ENCODE measurements around the gene UBAC2. TPM values are rescaled to one million over a fixed set of nuclear protein-coding genes. Genes with fewer than 3 reads are reported as not detected.

UBAC2 gene, protein sequence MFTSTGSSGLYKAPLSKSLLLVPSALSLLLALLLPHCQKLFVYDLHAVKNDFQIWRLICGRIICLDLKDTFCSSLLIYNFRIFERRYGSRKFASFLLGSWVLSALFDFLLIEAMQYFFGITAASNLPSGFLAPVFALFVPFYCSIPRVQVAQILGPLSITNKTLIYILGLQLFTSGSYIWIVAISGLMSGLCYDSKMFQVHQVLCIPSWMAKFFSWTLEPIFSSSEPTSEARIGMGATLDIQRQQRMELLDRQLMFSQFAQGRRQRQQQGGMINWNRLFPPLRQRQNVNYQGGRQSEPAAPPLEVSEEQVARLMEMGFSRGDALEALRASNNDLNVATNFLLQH
- total RNA-seq (29.5 and 32.4 TPM in 2 replicates), polyA plus RNA-seq (58.3 and 87.4 TPM in 2 replicates), polyA minus RNA-seq (ENCODE audit: low replicate concordance) (21.9 and 23.2 TPM in 2 replicates)
- 39.5 and 49.3 TPM in 2 replicates for polyA plus RNA-seq (2012)

GRCh38 chr13:99200432-99201167, at the start of gene UBAC2:
UBAC2 (plus strand) TSS chr13:99200854; CDS start chr13:99200909, 55 bp downstream.
- peak; percentile 86 to 93 for DNase-seq (ENCODE audit: low read depth in 2 of 2)
- Histone ChIP-seq H3K4me1 (ENCODE audit: control insufficient read depth, extremely low read depth, insufficient read depth, low read length) (no peaks in the 10 kb centered on the region), H2AFZ (ENCODE audit: low read length) (peak within 1 kb of the TSS; percentile 95), H4K20me1 (ENCODE audit: control insufficient read depth, extremely low read depth, insufficient read depth, low read length) (no peaks in the 10 kb centered on the region), H3K4me2 (ENCODE audit: extremely low read depth, insufficient read depth, low read length) (peak within 1 kb of the TSS; percentile 95), H3K36me3 (ENCODE audit: control insufficient read depth, insufficient read depth, low read length) (no peaks in the 10 kb centered on the region), H3K9ac (ENCODE audit: insufficient read depth, low read length) (peak within 1 kb of the TSS; percentile 87), H3K79me2 (ENCODE audit: control insufficient read depth, insufficient read depth, low read length) (peaks cover 28% of the 10 kb centered on the region), H3K4me3 (replicated peaks in 1 of 4; ENCODE audit: control extremely low read depth in 1 of 4, insufficient read depth in 1 of 4, low read depth in 3 of 4, low read length in 4 of 4) (peak within 1 kb of the TSS; percentile 89 to 97 (median 94)), H3K9me3 (ENCODE audit: control insufficient read depth, insufficient read depth, low read depth, low read length) (no peaks in the 10 kb centered on the region), H3K27me3 (ENCODE audit: control insufficient read depth, insufficient read depth, low read length) (no peaks in the 10 kb centered on the region), H3K27ac (ENCODE audit: insufficient read depth, low read length) (peak within 1 kb of the TSS; percentile 84)
- TF ChIP-seq, protein P1, sequence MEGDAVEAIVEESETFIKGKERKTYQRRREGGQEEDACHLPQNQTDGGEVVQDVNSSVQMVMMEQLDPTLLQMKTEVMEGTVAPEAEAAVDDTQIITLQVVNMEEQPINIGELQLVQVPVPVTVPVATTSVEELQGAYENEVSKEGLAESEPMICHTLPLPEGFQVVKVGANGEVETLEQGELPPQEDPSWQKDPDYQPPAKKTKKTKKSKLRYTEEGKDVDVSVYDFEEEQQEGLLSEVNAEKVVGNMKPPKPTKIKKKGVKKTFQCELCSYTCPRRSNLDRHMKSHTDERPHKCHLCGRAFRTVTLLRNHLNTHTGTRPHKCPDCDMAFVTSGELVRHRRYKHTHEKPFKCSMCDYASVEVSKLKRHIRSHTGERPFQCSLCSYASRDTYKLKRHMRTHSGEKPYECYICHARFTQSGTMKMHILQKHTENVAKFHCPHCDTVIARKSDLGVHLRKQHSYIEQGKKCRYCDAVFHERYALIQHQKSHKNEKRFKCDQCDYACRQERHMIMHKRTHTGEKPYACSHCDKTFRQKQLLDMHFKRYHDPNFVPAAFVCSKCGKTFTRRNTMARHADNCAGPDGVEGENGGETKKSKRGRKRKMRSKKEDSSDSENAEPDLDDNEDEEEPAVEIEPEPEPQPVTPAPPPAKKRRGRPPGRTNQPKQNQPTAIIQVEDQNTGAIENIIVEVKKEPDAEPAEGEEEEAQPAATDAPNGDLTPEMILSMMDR (conservative IDR thresholded peaks at IDR 0.05 in 1 of 2, IDR thresholded peaks at IDR 0.05 in 1 of 2; ENCODE audit: low read depth in 1 of 2, low read length in 2 of 2), result no peak
- TF ChIP-seq EZH2 (IDR thresholded peaks at IDR 0.05; ENCODE audit: low read length, missing control alignments), result no peak

DNA sequence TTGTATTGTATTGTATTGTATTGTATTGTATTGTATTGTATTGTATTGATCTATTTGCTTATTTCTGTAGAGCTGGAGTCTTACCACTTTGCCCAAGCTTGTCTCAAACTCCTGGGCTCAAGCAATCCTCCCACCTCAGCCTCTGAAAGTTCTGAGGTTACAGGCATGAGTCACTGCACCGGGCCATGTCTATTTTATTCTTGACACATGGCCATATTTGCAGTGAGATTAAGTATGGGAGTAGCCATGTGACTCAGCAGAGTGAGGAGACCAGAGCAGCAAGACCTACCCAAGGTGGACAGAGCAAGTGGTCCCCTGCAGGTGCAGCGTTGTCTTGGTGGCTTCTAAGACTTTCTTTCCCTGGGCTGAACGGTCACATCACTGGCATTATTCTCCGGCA, 49.1 kb upstream of the UBAC2 start:
- peak; percentile 35 to 83 for DNase-seq (ENCODE audit: low read depth in 2 of 2)

More for the DNA sequence above, 49.1 kb upstream of the UBAC2 start:
- Histone ChIP-seq H3K9me3 (ENCODE audit: control insufficient read depth, insufficient read depth, low read depth, low read length) (no peaks in the 10 kb centered on the region), H3K4me3 (replicated peaks in 1 of 4; ENCODE audit: control extremely low read depth in 1 of 4, insufficient read depth in 1 of 4, low read depth in 3 of 4, low read length in 4 of 4) (no peak overlapping the region), H2AFZ (ENCODE audit: low read length) (no peak overlapping the region), H3K4me1 (ENCODE audit: control insufficient read depth, extremely low read depth, insufficient read depth, low read length) (peaks cover 3% of the 10 kb centered on the region), H3K36me3 (ENCODE audit: control insufficient read depth, insufficient read depth, low read length) (no peaks in the 10 kb centered on the region), H3K9ac (ENCODE audit: insufficient read depth, low read length) (no peak overlapping the region), H3K27ac (ENCODE audit: insufficient read depth, low read length) (no peak overlapping the region), H4K20me1 (ENCODE audit: control insufficient read depth, extremely low read depth, insufficient read depth, low read length) (no peaks in the 10 kb centered on the region), H3K27me3 (ENCODE audit: control insufficient read depth, insufficient read depth, low read length) (no peaks in the 10 kb centered on the region), H3K79me2 (ENCODE audit: control insufficient read depth, insufficient read depth, low read length) (no peaks in the 10 kb centered on the region), H3K4me2 (ENCODE audit: extremely low read depth, insufficient read depth, low read length) (no peak overlapping the region)
- TF ChIP-seq EZH2 (IDR thresholded peaks at IDR 0.05; ENCODE audit: low read length, missing control alignments), result no peak
- TF ChIP-seq, protein P1 (conservative IDR thresholded peaks at IDR 0.05 in 1 of 2, IDR thresholded peaks at IDR 0.05 in 1 of 2; ENCODE audit: low read depth in 1 of 2, low read length in 2 of 2), result no peak

Measured in fibroblast of lung (primary cell).